Measurements from ENCODE around the gene PCDHB8.
"Not testable (repeated sequence)": the region's sequence is repeated elsewhere in the genome, so short reads cannot be mapped to it uniquely, and the experiment has no call there.

The PCDHB8 gene

GRCh38 chr5:141177577-141178191 is at the start of gene PCDHB8:
Gene PCDHB8 (plus strand): TSS chr5:141177790. CDS start chr5:141178035, 245 bp downstream.
- DNase-seq (ENCODE audit: low spot score in 2 of 2) = peak; percentile 8 to 26
- in situ Hi-C loops (cut with MboI; ENCODE audit: low sequenced_read_pairs) = not testable (repeated sequence)

GRCh38 chr5:141135030-141135717 is 42.4 kb upstream of the PCDHB8 start, which contains the start of gene PCDHB5:
Gene PCDHB5 (plus strand): TSS chr5:141135206. CDS start chr5:141135435, 229 bp downstream.
- H3K4me1 ChIP-seq = no peaks in the 10 kb centered on the region
- DNase-seq (ENCODE audit: low spot score in 2 of 2) = peak; percentile 47 to 77
- H3K9me3 ChIP-seq = no peaks in the 10 kb centered on the region
- no peaks in the 10 kb centered on the region for H3K36me3 ChIP-seq (replicated peaks)
- no peaks in the 10 kb centered on the region for H3K27me3 ChIP-seq (ENCODE audit: low read depth)
- in situ Hi-C loops (cut with MboI; ENCODE audit: low sequenced_read_pairs) = no loop called here
- peak within 1 kb of the TSS; percentile 33 for H3K4me3 ChIP-seq

More at GRCh38 chr5:141177577-141178191, at the start of gene PCDHB8:
- not testable (repeated sequence) for H3K36me3 ChIP-seq (replicated peaks); H3K27me3 ChIP-seq (ENCODE audit: low read depth); H3K9me3 ChIP-seq; H3K4me1 ChIP-seq
- peak within 1 kb of the TSS; percentile 13; the same call in 1 of the 2 replicates for H3K4me3 ChIP-seq

DNA sequence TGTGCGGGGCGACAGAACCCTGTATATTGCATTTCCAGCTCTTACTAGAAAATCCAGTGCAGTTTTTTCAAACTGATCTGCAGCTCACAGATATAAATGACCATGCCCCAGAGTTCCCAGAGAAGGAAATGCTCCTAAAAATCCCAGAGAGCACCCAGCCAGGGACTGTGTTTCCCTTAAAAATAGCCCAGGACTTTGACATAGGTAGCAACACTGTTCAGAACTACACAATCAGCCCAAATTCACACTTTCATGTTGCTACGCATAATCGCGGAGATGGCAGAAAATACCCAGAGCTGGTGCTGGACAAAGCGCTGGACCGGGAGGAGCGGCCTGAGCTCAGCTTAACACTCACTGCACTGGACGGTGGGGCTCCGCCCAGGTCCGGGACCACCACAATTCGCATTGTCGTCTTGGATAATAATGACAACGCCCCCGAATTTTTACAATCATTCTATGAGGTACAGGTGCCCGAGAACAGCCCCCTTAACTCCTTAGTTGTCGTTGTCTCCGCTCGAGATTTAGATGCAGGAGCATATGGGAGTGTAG is 41.8 kb upstream of the PCDHB8 start:
- H3K4me1 ChIP-seq = no peaks in the 10 kb centered on the region
- in situ Hi-C loops (cut with MboI; ENCODE audit: low sequenced_read_pairs) = no loop called here
- H3K27me3 ChIP-seq (ENCODE audit: low read depth) = no peaks in the 10 kb centered on the region
- peak overlapping the region; percentile 33 for H3K4me3 ChIP-seq
- DNase-seq (ENCODE audit: low spot score in 2 of 2) = no peak
- no peaks in the 10 kb centered on the region for H3K9me3 ChIP-seq
- H3K36me3 ChIP-seq (replicated peaks) = no peaks in the 10 kb centered on the region

DNA sequence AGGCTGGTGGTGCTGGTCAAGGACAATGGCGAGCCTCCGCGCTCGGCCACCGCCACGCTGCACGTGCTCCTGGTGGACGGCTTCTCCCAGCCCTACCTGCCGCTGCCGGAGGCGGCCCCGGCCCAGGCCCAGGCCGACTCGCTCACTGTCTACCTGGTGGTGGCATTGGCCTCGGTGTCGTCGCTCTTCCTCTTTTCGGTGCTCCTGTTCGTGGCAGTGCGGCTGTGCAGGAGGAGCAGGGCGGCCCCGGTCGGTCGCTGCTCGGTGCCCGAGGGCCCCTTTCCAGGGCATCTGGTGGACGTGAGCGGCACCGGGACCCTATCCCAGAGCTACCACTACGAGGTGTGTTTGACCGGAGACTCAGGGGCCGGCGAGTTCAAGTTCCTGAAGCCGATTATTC is 40.2 kb upstream of the PCDHB8 start:
- DNase-seq (ENCODE audit: low spot score in 2 of 2); H3K36me3 ChIP-seq (replicated peaks); H3K9me3 ChIP-seq; H3K27me3 ChIP-seq (ENCODE audit: low read depth); in situ Hi-C loops (cut with MboI; ENCODE audit: low sequenced_read_pairs); H3K4me3 ChIP-seq; H3K4me1 ChIP-seq: not testable (repeated sequence)

- DNase-seq (ENCODE audit: low spot score in 2 of 2) = peak; percentile 20 to 57
- 0 out of 2 replicates have a peak, but pooled peaks cover 5% of the 10 kb centered on the region for H3K27me3 ChIP-seq (ENCODE audit: low read depth)
Measured at GRCh38 chr5:141149812-141150211, 27.8 kb upstream of the PCDHB8 start, which contains the start of gene PCDHB6. Gene PCDHB6 (plus strand): TSS chr5:141150057. CDS start chr5:141150258, 201 bp downstream.

DNA sequence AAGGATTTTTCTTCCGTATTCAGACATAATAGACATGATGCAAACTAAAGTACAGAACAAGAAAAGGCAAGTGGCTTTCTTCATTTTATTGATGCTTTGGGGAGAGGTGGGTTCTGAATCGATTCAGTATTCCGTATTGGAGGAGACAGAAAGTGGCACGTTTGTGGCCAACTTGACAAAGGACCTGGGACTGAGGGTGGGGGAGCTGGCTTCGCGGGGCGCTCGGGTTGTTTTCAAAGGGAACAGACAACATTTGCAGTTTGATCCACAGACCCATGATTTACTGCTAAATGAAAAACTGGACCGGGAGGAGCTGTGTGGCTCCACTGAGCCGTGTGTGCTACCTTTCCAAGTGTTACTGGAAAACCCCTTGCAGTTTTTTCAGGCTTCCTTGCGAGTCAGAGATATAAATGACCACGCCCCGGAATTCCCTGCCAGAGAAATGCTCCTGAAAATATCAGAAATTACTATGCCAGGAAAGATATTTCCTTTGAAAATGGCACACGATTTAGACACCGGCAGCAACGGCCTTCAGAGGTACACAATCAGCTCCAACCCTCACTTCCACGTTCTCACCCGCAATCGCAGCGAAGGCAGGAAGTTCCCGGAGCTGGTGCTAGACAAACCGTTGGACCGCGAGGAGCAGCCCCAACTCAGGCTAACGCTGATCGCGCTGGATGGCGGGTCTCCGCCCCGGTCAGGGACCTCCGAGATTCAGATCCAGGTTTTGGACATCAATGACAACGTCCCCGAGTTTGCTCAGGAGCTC is 27.2 kb upstream of the PCDHB8 start:
- in situ Hi-C loops (cut with MboI; ENCODE audit: low sequenced_read_pairs) = no loop called here
- H3K4me1 ChIP-seq = no peaks in the 10 kb centered on the region

More at GRCh38 chr5:141149812-141150211, 27.8 kb upstream of the PCDHB8 start, which contains the start of gene PCDHB6:
- no peaks in the 10 kb centered on the region for H3K36me3 ChIP-seq (replicated peaks)
- H3K4me3 ChIP-seq = no peak within 1 kb of the TSS
- no peaks in the 10 kb centered on the region for H3K9me3 ChIP-seq
- no peaks in the 10 kb centered on the region for H3K4me1 ChIP-seq
- in situ Hi-C loops (cut with MboI; ENCODE audit: low sequenced_read_pairs) = no loop called here

GRCh38 chr5:141150993-141151325 is 26.6 kb upstream of the PCDHB8 start:
- no peak overlapping the region for H3K4me3 ChIP-seq
- H3K36me3 ChIP-seq (replicated peaks) = no peaks in the 10 kb centered on the region
- 0 out of 2 replicates have a peak, but pooled peaks cover 5% of the 10 kb centered on the region for H3K27me3 ChIP-seq (ENCODE audit: low read depth)
- in situ Hi-C loops (cut with MboI; ENCODE audit: low sequenced_read_pairs) = no loop called here
- DNase-seq (ENCODE audit: low spot score in 2 of 2) = no peak
- no peaks in the 10 kb centered on the region for H3K9me3 ChIP-seq
- H3K4me1 ChIP-seq = no peaks in the 10 kb centered on the region

More for the DNA sequence above, 27.2 kb upstream of the PCDHB8 start:
- no peaks in the 10 kb centered on the region for H3K9me3 ChIP-seq
- H3K4me3 ChIP-seq = no peak overlapping the region
- 0 out of 2 replicates have a peak, but pooled peaks cover 5% of the 10 kb centered on the region for H3K27me3 ChIP-seq (ENCODE audit: low read depth)
- H3K36me3 ChIP-seq (replicated peaks) = no peaks in the 10 kb centered on the region
- DNase-seq (ENCODE audit: low spot score in 2 of 2) = no peak

DNA sequence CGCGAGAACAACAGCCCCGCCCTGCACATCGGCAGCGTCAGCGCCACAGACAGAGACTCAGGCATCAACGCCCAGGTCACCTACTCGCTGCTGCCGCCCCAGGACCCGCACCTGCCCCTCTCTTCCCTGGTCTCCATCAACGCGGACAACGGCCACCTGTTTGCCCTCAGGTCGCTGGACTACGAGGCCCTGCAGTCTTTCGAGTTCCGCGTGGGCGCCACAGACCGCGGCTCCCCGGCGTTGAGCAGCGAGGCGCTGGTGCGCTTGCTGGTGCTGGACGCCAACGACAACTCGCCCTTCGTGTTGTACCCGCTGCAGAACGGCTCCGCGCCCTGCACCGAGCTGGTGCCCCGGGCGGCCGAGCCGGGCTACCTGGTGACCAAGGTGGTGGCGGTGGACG is 26.0 kb upstream of the PCDHB8 start:
- H3K36me3 ChIP-seq (replicated peaks); H3K9me3 ChIP-seq; H3K4me1 ChIP-seq; H3K27me3 ChIP-seq (ENCODE audit: low read depth); in situ Hi-C loops (cut with MboI; ENCODE audit: low sequenced_read_pairs); DNase-seq (ENCODE audit: low spot score in 2 of 2); H3K4me3 ChIP-seq: not testable (repeated sequence)

DNA sequence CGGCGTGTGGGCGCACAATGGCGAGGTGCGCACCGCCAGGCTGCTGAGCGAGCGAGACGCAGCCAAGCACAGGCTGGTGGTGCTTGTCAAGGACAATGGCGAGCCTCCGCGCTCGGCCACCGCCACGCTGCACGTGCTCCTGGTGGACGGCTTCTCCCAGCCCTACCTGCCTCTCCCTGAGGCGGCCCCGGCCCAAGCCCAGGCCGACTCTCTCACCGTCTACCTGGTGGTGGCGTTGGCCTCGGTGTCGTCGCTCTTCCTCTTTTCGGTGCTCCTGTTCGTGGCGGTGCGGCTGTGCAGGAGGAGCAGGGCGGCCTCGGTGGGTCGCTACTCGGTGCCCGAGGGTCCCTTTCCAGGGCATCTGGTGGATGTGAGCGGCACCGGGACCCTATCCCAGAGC is 25.5 kb upstream of the PCDHB8 start:
- H3K9me3 ChIP-seq; in situ Hi-C loops (cut with MboI; ENCODE audit: low sequenced_read_pairs): not testable (repeated sequence)

DNA sequence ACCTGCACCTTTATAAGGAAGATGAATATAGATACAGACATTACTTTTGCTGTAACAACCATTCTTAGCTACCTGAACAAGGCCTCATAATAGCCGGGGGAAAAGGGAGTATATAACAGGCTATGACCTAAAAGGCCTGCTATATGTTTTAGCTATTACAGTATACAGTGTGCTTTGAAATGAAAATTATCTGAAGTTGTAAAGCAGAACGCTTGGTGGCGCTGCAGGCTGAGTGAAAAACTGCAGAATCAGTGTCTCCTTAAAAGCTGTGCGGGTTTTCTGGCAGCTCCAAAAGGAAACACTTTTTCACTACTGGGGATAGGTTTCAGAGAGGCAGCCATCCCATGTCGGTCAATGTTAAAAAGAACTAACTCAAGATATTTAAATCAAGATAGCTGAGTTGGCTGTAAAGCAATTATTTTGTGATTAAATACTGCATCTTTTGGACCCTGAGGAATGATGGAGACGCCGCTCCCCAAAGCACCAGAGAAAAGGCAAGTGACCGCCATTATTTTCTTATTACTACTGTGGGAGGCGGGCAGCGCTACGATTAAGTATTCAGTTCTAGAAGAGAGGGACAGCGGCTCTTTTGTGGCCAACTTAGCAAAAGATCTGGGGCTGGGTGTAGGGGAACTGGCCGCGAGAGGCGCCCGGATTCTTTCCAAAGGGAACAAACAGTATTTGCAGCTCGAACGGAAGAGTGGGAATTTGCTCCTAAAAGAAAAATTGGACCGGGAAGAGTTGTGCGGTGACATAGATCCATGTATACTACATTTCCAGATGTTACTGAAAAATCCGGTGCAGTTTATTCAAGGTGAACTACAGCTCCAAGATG is 21.8 kb upstream of the PCDHB8 start:
- Histone ChIP-seq H3K9me3 (no peaks in the 10 kb centered on the region), H3K4me3 (no peak overlapping the region), H3K27me3 (ENCODE audit: low read depth) (no peaks in the 10 kb centered on the region), H3K36me3 (replicated peaks) (no peaks in the 10 kb centered on the region), H3K4me1 (no peaks in the 10 kb centered on the region)
- DNase-seq (ENCODE audit: low spot score in 2 of 2) = peak in 1 of 2 experiments; percentile 18
- in situ Hi-C loops (cut with MboI; ENCODE audit: low sequenced_read_pairs) = no loop called here

More for the DNA sequence above, 25.5 kb upstream of the PCDHB8 start:
- not testable (repeated sequence) for H3K4me1 ChIP-seq; H3K27me3 ChIP-seq (ENCODE audit: low read depth); H3K36me3 ChIP-seq (replicated peaks); H3K4me3 ChIP-seq; DNase-seq (ENCODE audit: low spot score in 2 of 2)

GRCh38 chr5:141157356-141157755 is 20.2 kb upstream of the PCDHB8 start:
- in situ Hi-C loops (cut with MboI; ENCODE audit: low sequenced_read_pairs); H3K9me3 ChIP-seq; DNase-seq (ENCODE audit: low spot score in 2 of 2); H3K4me3 ChIP-seq; H3K4me1 ChIP-seq; H3K27me3 ChIP-seq (ENCODE audit: low read depth); H3K36me3 ChIP-seq (replicated peaks): not testable (repeated sequence)

- H3K27me3 ChIP-seq (ENCODE audit: low read depth); H3K9me3 ChIP-seq; H3K4me1 ChIP-seq; H3K36me3 ChIP-seq (replicated peaks); in situ Hi-C loops (cut with MboI; ENCODE audit: low sequenced_read_pairs); H3K4me3 ChIP-seq; DNase-seq (ENCODE audit: low spot score in 2 of 2): not testable (repeated sequence)
Measured at GRCh38 chr5:141157901-141158300, 19.7 kb upstream of the PCDHB8 start.

Measured in HAP-1 (cell line).